Measurements from ENCODE around the gene PSD4.

- no peak for TF ChIP-seq POLR2A (IDR thresholded peaks at IDR 0.05; ENCODE audit: low read length)
- TF ChIP-seq GATA1 (IDR thresholded peaks at IDR 0.05; ENCODE audit: low read depth, low read length) = no peak
Observed at GRCh38 chr2:113252047-113252590, 78.3 kb downstream of the PSD4 start.
